T47D (cell line): ENCODE measurements around the gene CTBP1.

Experiments
- DNase-seq, 2 experiments: peaks; one replicate each; pipeline versions ENCODE4 v3.0.0 to v3.0.0-alpha.2; 2011 to 2012; ENCODE audit warnings: low read depth in 1 of 2, low spot score in 1 of 2
- JUND ChIP-seq: IDR thresholded peaks from 2 replicates; pipeline ENCODE4 v1.6.1; 2012; ENCODE audit warnings: low read depth
- in situ Hi-C: cut with HindIII; loops from 2 replicates; pipeline ENCODE4 v1.10.0; 2016; ENCODE audit warnings: low sequenced_read_pairs, low pct_unique_long_range_greater_than_20kb

CTBP1 gene

GRCh38 chr4:1271686-1272085, 22.8 kb upstream of the CTBP1 start:
- TF ChIP-seq JUND = no peak
- DNase-seq = no peak
- in situ Hi-C loops = no loop called here

GRCh38 chr4:1269209-1269608, 20.3 kb upstream of the CTBP1 start:
- TF ChIP-seq JUND = no peak
- in situ Hi-C loops = no loop called here
- no peak for DNase-seq

GRCh38 chr4:1266881-1267763, 18.2 kb upstream of the CTBP1 start:
- in situ Hi-C loops = no loop called here
- TF ChIP-seq JUND = no peak

GRCh38 chr4:1265351-1265750, 16.4 kb upstream of the CTBP1 start:
- in situ Hi-C loops = no loop called here
- no peak for DNase-seq
- TF ChIP-seq JUND = no peak

More at GRCh38 chr4:1266881-1267763, 18.2 kb upstream of the CTBP1 start:
- no peak for DNase-seq

GRCh38 chr4:1264942-1265341, 16.0 kb upstream of the CTBP1 start:
- TF ChIP-seq JUND = no peak
- in situ Hi-C loops = no loop called here
- DNase-seq = no peak

- in situ Hi-C loops = no loop called here
These were observed 12.4 kb upstream of the CTBP1 start for GRCh38 chr4:1261107-1261928.

GRCh38 chr4:1260418-1261106, 11.6 kb upstream of the CTBP1 start:
- no peak for TF ChIP-seq JUND
- in situ Hi-C loops = no loop called here

More at GRCh38 chr4:1261107-1261928, 12.4 kb upstream of the CTBP1 start:
- TF ChIP-seq JUND = no peak
- DNase-seq = no peak

GRCh38 chr4:1259966-1260365, 11.0 kb upstream of the CTBP1 start:
- DNase-seq = no peak
- in situ Hi-C loops = no loop called here
- TF ChIP-seq JUND = no peak

More at GRCh38 chr4:1260418-1261106, 11.6 kb upstream of the CTBP1 start:
- peak in 1 of 2 experiments; percentile 35 for DNase-seq

GRCh38 chr4:1258457-1258856, 9.5 kb upstream of the CTBP1 start:
- in situ Hi-C loops = no loop called here
- DNase-seq = no peak
- no peak for TF ChIP-seq JUND

- DNase-seq = no peak
- in situ Hi-C loops = no loop called here
- no peak for TF ChIP-seq JUND
These were observed 6.8 kb upstream of the CTBP1 start for GRCh38 chr4:1255699-1256098.

GRCh38 chr4:1255151-1255550, 6.2 kb upstream of the CTBP1 start:
- TF ChIP-seq JUND = no peak
- in situ Hi-C loops = no loop called here
- DNase-seq = no peak

GRCh38 chr4:1253831-1254230, 4.9 kb upstream of the CTBP1 start:
- DNase-seq = no peak
- TF ChIP-seq JUND = no peak
- in situ Hi-C loops = no loop called here
